DND-41 (cell line): ENCODE data around the gene TOM1.

Experiments used
- ATAC-seq: fragments of 200-7000 bp; cut with Tn5 transposase; 3 replicates; pipeline ENCODE4 v1.9.1; 2021; ENCODE audit warnings: low read depth; ENCODE audit not compliant: insufficient read depth
- DNase-seq: peaks from one replicate; pipeline ENCODE4 v3.0.0-alpha.2; 2020
- H2AFZ ChIP-seq: 2 replicates; pipeline ENCODE4 v1.6.0; 2012; ENCODE audit warnings: low read depth, low read length
- H3K27ac ChIP-seq: 2 replicates; pipeline ENCODE4 v1.5.1; 2012; ENCODE audit warnings: low read length, inconsistent platforms
- H3K27me3 ChIP-seq: fragments of 200-600 bp; sonication (generic); 2 replicates; pipeline ENCODE4 v1.6.0; 2012; ENCODE audit warnings: low read length, mild to moderate bottlenecking, inconsistent platforms; ENCODE audit not compliant: insufficient read depth, poor library complexity
- H3K36me3 ChIP-seq: 2 replicates; pipeline ENCODE4 v1.5.1; 2012; ENCODE audit warnings: low read length, inconsistent platforms; ENCODE audit not compliant: insufficient read depth
- H3K4me1 ChIP-seq: 2 replicates; pipeline ENCODE4 v1.5.1; 2012; ENCODE audit warnings: mild to moderate bottlenecking, low read length; ENCODE audit not compliant: insufficient read depth
- H3K4me2 ChIP-seq: 2 replicates; pipeline ENCODE4 v1.6.0; 2012; ENCODE audit warnings: mild to moderate bottlenecking, moderate library complexity, low read length, inconsistent platforms; ENCODE audit not compliant: insufficient read depth
- H3K4me3 ChIP-seq, 2 experiments: fragments of 200-600 bp in 1 of 2; shearing (Covaris generic) in 1 of 2; 2 replicates each; pipeline ENCODE4 v1.5.1; 2012 to 2016; ENCODE audit warnings: inconsistent platforms in 2 of 2, low read length in 2 of 2, mild to moderate bottlenecking in 2 of 2, low read depth in 1 of 2, moderate library complexity in 1 of 2
- H3K79me2 ChIP-seq: 2 replicates; pipeline ENCODE4 v1.6.0; 2012; ENCODE audit warnings: low read length, inconsistent platforms; ENCODE audit not compliant: insufficient read depth
- H3K9ac ChIP-seq: 2 replicates; pipeline ENCODE4 v1.6.0; 2012; ENCODE audit warnings: low read depth, mild to moderate bottlenecking, inconsistent platforms, low read length, moderate library complexity
- H3K9me3 ChIP-seq: 2 replicates; pipeline ENCODE4 v1.5.1; 2012; ENCODE audit warnings: low read length, moderate library complexity, mild to moderate bottlenecking, inconsistent platforms; ENCODE audit not compliant: insufficient read depth, severe bottlenecking
- H4K20me1 ChIP-seq: 2 replicates; pipeline ENCODE4 v1.6.0; 2012; ENCODE audit warnings: low read length; ENCODE audit not compliant: insufficient read depth
- CTCF ChIP-seq: IDR thresholded peaks from 2 replicates; pipeline ENCODE4 v1.5.1; 2012; ENCODE audit warnings: borderline replicate concordance, low read length, moderate library complexity, mild to moderate bottlenecking; ENCODE audit not compliant: poor library complexity, severe bottlenecking; ENCODE audit errors: extremely low read depth
- EZH2 ChIP-seq: IDR thresholded peaks from 3 replicates; pipeline ENCODE4 v1.6.1; 2012; ENCODE audit warnings: borderline replicate concordance, low read depth, mild to moderate bottlenecking, moderate library complexity, low read length, inconsistent platforms; ENCODE audit not compliant: severe bottlenecking

The TOM1 gene

GRCh38 chr22:35307372-35307771 lies 7.7 kb downstream of the TOM1 start:
- Histone ChIP-seq H3K4me2 (no peak overlapping the region), H3K79me2 (peaks cover 10% of the 10 kb centered on the region; the same call in 1 of the 2 replicates), H3K4me3 (no peak overlapping the region), H3K4me1 (no peaks in the 10 kb centered on the region), H3K27me3 (no peaks in the 10 kb centered on the region), H3K9ac (no peak overlapping the region), H2AFZ (no peak overlapping the region), H3K27ac (no peak overlapping the region), H3K36me3 (no peaks in the 10 kb centered on the region), H3K9me3 (no peaks in the 10 kb centered on the region), H4K20me1 (peaks cover 8% of the 10 kb centered on the region)
- TF ChIP-seq CTCF (no peak), EZH2 (no peak)
- DNase-seq, result no peak
- no peak for ATAC-seq

GRCh38 chr22:35307892-35308291 lies 8.2 kb downstream of the TOM1 start:
- Histone ChIP-seq H2AFZ (no peak overlapping the region), H3K4me3 (no peak overlapping the region), H3K79me2 (peaks cover 5% of the 10 kb centered on the region; the same call in 1 of the 2 replicates), H3K4me2 (no peak overlapping the region), H4K20me1 (peaks cover 13% of the 10 kb centered on the region), H3K9me3 (no peaks in the 10 kb centered on the region), H3K36me3 (no peaks in the 10 kb centered on the region), H3K4me1 (no peaks in the 10 kb centered on the region), H3K27ac (no peak overlapping the region), H3K27me3 (no peaks in the 10 kb centered on the region), H3K9ac (no peak overlapping the region)
- TF ChIP-seq EZH2 (no peak), CTCF (no peak)
- no peak for ATAC-seq
- DNase-seq, result no peak

GRCh38 chr22:35308480-35309021 lies 8.9 kb downstream of the TOM1 start:
- H3K4me2 ChIP-seq, result no peak overlapping the region
- H3K79me2 ChIP-seq, result peaks cover 3% of the 10 kb centered on the region; the same call in 1 of the 2 replicates
- H3K27me3 ChIP-seq, result no peaks in the 10 kb centered on the region
- TF ChIP-seq CTCF (no peak), EZH2 (no peak)
- no peak overlapping the region for H3K9ac ChIP-seq
- H3K27ac ChIP-seq, result no peak overlapping the region
- peaks cover 13% of the 10 kb centered on the region for H4K20me1 ChIP-seq
- H3K4me1 ChIP-seq, result no peaks in the 10 kb centered on the region
- no peak overlapping the region for H2AFZ ChIP-seq
- H3K9me3 ChIP-seq, result no peaks in the 10 kb centered on the region
- H3K36me3 ChIP-seq, result no peaks in the 10 kb centered on the region
- ATAC-seq (no peak), DNase-seq (no peak)
- no peak overlapping the region for H3K4me3 ChIP-seq
